Heart left ventricle (tissue), 16 donors: ENCODE results near the gene NFIB. TPM values are rescaled to one million over a fixed set of nuclear protein-coding genes. Genes with fewer than 3 reads are reported as not detected.

Source experiments
- ATAC-seq, 4 donors: fragments of 200-7000 bp; cut with Tn5 transposase; one replicate each; pipeline ENCODE4 v1.9.1; 2020 to 2022; ENCODE audit warnings: moderate library complexity in 4 of 4, mild to moderate bottlenecking in 3 of 4, moderate number of reproducible peaks in 1 of 4
- DNase-seq, 5 donors: peaks; one replicate each; pipeline ENCODE4 v3.0.0-alpha.2; 2020
- H3K27ac ChIP-seq, 12 donors: fragments of 200-600 bp; sonication (generic) in 4 of 12; one replicate each; pipeline versions ENCODE4 v1.5.0 to v1.8.0; 2016 to 2022; ENCODE audit warnings: mild to moderate bottlenecking in 2 of 12
- H3K27me3 ChIP-seq, 9 donors: fragments of 200-600 bp; sonication (generic) in 2 of 9; one replicate each; pipeline versions ENCODE4 v1.5.1 to v1.8.0; 2016 to 2022; ENCODE audit warnings: mild to moderate bottlenecking in 3 of 9
- H3K36me3 ChIP-seq, 9 donors: fragments of 200-600 bp; sonication (generic) in 2 of 9; one replicate each; pipeline versions ENCODE4 v1.5.0 to v1.8.0; 2018 to 2022; ENCODE audit warnings: mild to moderate bottlenecking in 2 of 9
- H3K4me1 ChIP-seq, 12 donors: fragments of 200-600 bp; sonication (generic) in 4 of 12; one replicate each; pipeline versions ENCODE4 v1.5.0 to v1.8.0; 2016 to 2022; ENCODE audit warnings: mild to moderate bottlenecking in 3 of 12
- H3K4me3 ChIP-seq, 12 donors: fragments of 200-600 bp; sonication (generic) in 4 of 12; one replicate each; pipeline versions ENCODE4 v1.5.0 to v1.8.0; 2017 to 2022; ENCODE audit warnings: mild to moderate bottlenecking in 9 of 12, moderate library complexity in 4 of 12
- H3K9me3 ChIP-seq, 12 donors: fragments of 200-600 bp; sonication (generic) in 4 of 12; one replicate each; pipeline versions ENCODE4 v1.5.0 to v1.8.0; 2016 to 2022; ENCODE audit warnings: mild to moderate bottlenecking in 1 of 12
- CTCF ChIP-seq, 12 donors: fragments of 200-600 bp; sonication (generic) in 4 of 12; IDR thresholded peaks; one replicate each; pipeline versions ENCODE4 v1.5.0 to v1.8.0; 2018 to 2022; ENCODE audit warnings: antibody characterized with exemption in 12 of 12, mild to moderate bottlenecking in 5 of 12
- POLR2A ChIP-seq, 2 donors: fragments of 450-650 bp; IDR thresholded peaks; one replicate each; pipeline ENCODE4 v1.6.1; 2017; ENCODE audit warnings: antibody characterized with exemption in 2 of 2, mild to moderate bottlenecking in 2 of 2, moderate library complexity in 2 of 2
- WGBS, 4 donors: extraction: QIAGEN DNeasy Blood & Tissue Kit in 2 of 4; methylation state at CpG; one replicate each; pipeline versions ENCODE4 v1.1.5 to v1.1.7; 2013 to 2018; 5-methylcytosine and 5-hydroxymethylcytosine counted together
- intact Hi-C, 10 donors: fragments of 100-400 bp; cut with DNase I; formaldehyde crosslinking; loops; one replicate each; pipeline versions ENCODE4 v1.11.1 to v1.14.2; 2022
- polyA plus RNA-seq, 2 donors: library from polyadenylated mRNA; stranded (reverse); fragments of 200-250 nt; gene quantifications; one replicate each; pipeline ENCODE4 v1.2.3, GENCODE V29; 2013
- total RNA-seq, 9 donors: library from RNA; depleted of rRNA in 2 of 9; stranded (reverse); fragments of >200 nt in 2 of 9; fragmentation: NEBNext Ultra II Directional in 3 of 9; extraction: Animal tissue kit (Norgen Biotek cat#: 25700) in 3 of 9; gene quantifications; one replicate each; pipeline versions ENCODE4 v1.1.0 to v1.2.4, GENCODE V29; 2016 to 2023
- donor health status: ischemic (EF 13 %, LVEDD 7.1; RV severe dilation, severe dysfunction).
- donor health status: healthy with polysubstance abuse.
- donor health status: DM: no; HTN: yes; CAD: no.
- donor health status: DM: no; HTN: no; CAD: no.
- donor health status: ischemic (EF 25% LVEDD 6.9; RV normal size, moderate dysfunction).
- donor health status: ischemic (EF 25% LVEDD 5.7; RV mildly dilated, moderate dysfunction).
- donor health status: healthy.
- donor health status: DM: yes; HTN: yes; CAD: no.
- donor health status: ischemic (EF 35%, LVEDD 5.7; RV mildly dilated, moderate dysfunction).
- donor health status: nonischemic (EF 11% LVEDD 7.7; RV severe dilation, severe dysfunction).
- donor health status: DM: yes; HTN: yes; CAD: no.
- donor health status: PGD.
- donor health status: ischemic (EF 29% LVEDD 5.4; RV normal size, mild dysfunction).
- donor health status: nonischemic (EF 23%, LVEDD 6.1; RV moderate dilation, normal function).

The NFIB gene
- total and polyA plus RNA-seq, 11 donors = 24.5 to 148 (median 98.2) TPM

- H3K36me3 ChIP-seq = no peaks in the 10 kb centered on the region
- H3K4me3 ChIP-seq = no peak overlapping the region
- ATAC-seq (peak in 1 of 4 donors; percentile 37), DNase-seq (no peak)
- H3K27me3 ChIP-seq = no peaks in the 10 kb centered on the region
- peaks cover 3 to 83% (median 49%) of the 10 kb centered on the region in 12 donors for H3K4me1 ChIP-seq
- intact Hi-C loops = loop anchor here in 1 of 10 donors (5.0 kb wide), 1 partner anchor 32 kb away; no protein-coding TSS in a partner anchor
- WGBS, 4 donors = 83 to 87% (median 85%) methylated on average over 8 of the region's 8 CpGs
- TF ChIP-seq POLR2A (IDR thresholded peaks at IDR 0.05) = no peak
- TF ChIP-seq CTCF (IDR thresholded peaks at IDR 0.05) = no peak
- no peaks in the 10 kb centered on the region for H3K9me3 ChIP-seq
- peak overlapping the region in 1 of 12 donors; percentile 35 for H3K27ac ChIP-seq
Observed at GRCh38 chr9:14294659-14295058, 19.3 kb downstream of the NFIB start.

DNA sequence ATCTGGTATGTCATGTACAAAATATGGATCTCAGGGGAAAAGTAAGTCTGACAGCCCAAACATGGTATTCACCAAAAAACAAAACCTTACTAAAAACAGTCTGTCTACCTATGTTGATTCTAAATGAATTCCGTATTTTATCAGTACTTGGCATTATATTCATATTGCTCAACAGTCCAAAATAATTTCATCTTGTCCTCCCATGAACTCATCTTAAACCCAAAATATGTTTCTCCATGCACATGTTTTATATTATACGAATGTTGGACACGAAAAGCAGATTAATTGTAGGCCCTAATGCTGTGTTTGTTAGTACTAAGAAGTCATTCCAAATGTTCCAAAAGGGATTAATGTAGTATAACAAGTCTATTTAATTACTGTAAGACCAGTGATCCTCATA lies 20.1 kb downstream of the NFIB start:
- 41 to 49% (median 43%) methylated on average over 3 of the region's 3 CpGs for WGBS, 4 donors
- H3K27ac ChIP-seq = peak overlapping the region in 4 of 12 donors; percentile 7 to 35 (median 18)
- H3K27me3 ChIP-seq = no peaks in the 10 kb centered on the region
- intact Hi-C loops = no loop called here
- H3K4me3 ChIP-seq = no peak overlapping the region
- peaks cover 3 to 82% (median 43%) of the 10 kb centered on the region in 12 donors for H3K4me1 ChIP-seq
- no peaks in the 10 kb centered on the region for H3K9me3 ChIP-seq
- TF ChIP-seq POLR2A (IDR thresholded peaks at IDR 0.05) = no peak
- no peak for TF ChIP-seq CTCF (IDR thresholded peaks at IDR 0.05)
- DNase-seq = no peak
- H3K36me3 ChIP-seq = no peaks in the 10 kb centered on the region
- no peak for ATAC-seq

DNA sequence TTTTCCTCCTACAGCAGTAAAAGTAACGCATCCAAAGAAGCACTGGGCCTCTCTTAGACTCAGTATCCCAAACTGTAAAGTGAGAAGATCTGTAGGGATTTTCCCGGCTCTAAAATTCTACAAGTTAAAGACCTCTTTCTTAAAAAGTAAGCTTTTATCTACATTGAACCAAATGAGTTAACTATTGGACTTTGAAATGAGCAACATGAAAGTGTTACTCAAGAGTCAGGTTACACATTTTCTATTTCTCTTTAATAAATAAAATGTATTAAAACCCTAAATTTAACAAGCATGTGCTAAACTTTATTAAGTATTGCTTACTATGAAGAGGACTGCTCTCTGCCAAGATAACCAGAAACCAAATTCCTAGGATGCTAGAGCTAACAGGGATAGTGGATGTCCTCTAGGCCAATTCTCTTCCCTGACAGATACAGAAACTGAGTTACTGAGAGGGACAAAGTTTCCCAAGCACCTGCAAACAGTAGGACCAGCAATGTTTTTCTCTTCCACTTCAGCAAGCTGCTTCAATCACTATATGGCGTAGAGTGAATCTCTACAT lies 21.7 kb downstream of the NFIB start:
- WGBS, 4 donors = 25 to 92% (median 74%) methylated on average over 3 of the region's 3 CpGs
- H3K27ac ChIP-seq = peak overlapping the region in 3 of 12 donors; percentile 17 to 37 (median 35)
- no peaks in the 10 kb centered on the region for H3K27me3 ChIP-seq
- H3K36me3 ChIP-seq = no peaks in the 10 kb centered on the region
- intact Hi-C loops = no loop called here
- ATAC-seq (peak in 1 of 4 donors; percentile 54), DNase-seq (no peak)
- H3K4me1 ChIP-seq = peaks cover 2 to 79% (median 33%) of the 10 kb centered on the region in 12 donors
- no peaks in the 10 kb centered on the region for H3K9me3 ChIP-seq
- H3K4me3 ChIP-seq = no peak overlapping the region
- no peak for TF ChIP-seq CTCF (IDR thresholded peaks at IDR 0.05)
- TF ChIP-seq POLR2A (IDR thresholded peaks at IDR 0.05) = no peak

- 65 to 77% (median 73%) methylated on average over 3 of the region's 3 CpGs for WGBS, 4 donors
- Histone ChIP-seq H3K4me1 (peaks cover 0 to 70% (median 31%) of the 10 kb centered on the region in 12 donors), H3K27ac (no peak overlapping the region), H3K9me3 (no peaks in the 10 kb centered on the region), H3K27me3 (no peaks in the 10 kb centered on the region), H3K36me3 (no peaks in the 10 kb centered on the region), H3K4me3 (no peak overlapping the region)
- ATAC-seq = no peak
- DNase-seq = no peak
- no peak for TF ChIP-seq CTCF (IDR thresholded peaks at IDR 0.05)
- TF ChIP-seq POLR2A (IDR thresholded peaks at IDR 0.05) = no peak
- intact Hi-C loops = no loop called here
Observed at GRCh38 chr9:14289916-14290315, 24.0 kb downstream of the NFIB start.
